NCI-H146 treated with DMSO at 0.1 percent for 48 hours (cell line): ENCODE measurements around the gene KRT2.

ENCODE experiments used
- DNase-seq: peaks from one replicate; lab custom pipeline; 2025; ENCODE audit not compliant: unreplicated experiment; lab: John Stamatoyannopoulos, UW

The KRT2 gene

GRCh38 chr12:52651726-52652261 lies at the start of gene KRT2:
Gene KRT2, minus strand, starts transcription at chr12:52652211. Its CDS starts 69 bp downstream, at chr12:52652142.
- no peak for DNase-seq

- no peak for DNase-seq
These were observed 49.3 kb upstream of the KRT2 start for GRCh38 chr12:52701281-52701680.

GRCh38 chr12:52699960-52700359 lies 47.9 kb upstream of the KRT2 start:
- DNase-seq: no peak

GRCh38 chr12:52699373-52699772 lies 47.4 kb upstream of the KRT2 start:
- DNase-seq: no peak

GRCh38 chr12:52698651-52699340 lies 46.8 kb upstream of the KRT2 start:
- DNase-seq: no peak

GRCh38 chr12:52697058-52697582 lies 45.1 kb upstream of the KRT2 start:
- no peak for DNase-seq

- no peak for DNase-seq
These were observed 44.6 kb upstream of the KRT2 start for GRCh38 chr12:52696588-52696987.

GRCh38 chr12:52695039-52695438 lies 43.0 kb upstream of the KRT2 start:
- no peak for DNase-seq

- DNase-seq: no peak
These were observed 42.1 kb upstream of the KRT2 start for GRCh38 chr12:52694151-52694550.

- DNase-seq: no peak
These were observed 41.2 kb upstream of the KRT2 start for GRCh38 chr12:52693261-52693660.

- DNase-seq: no peak
These were observed 40.2 kb upstream of the KRT2 start for GRCh38 chr12:52692254-52692653.

- no peak for DNase-seq
These were observed 39.8 kb upstream of the KRT2 start for GRCh38 chr12:52691841-52692150.

GRCh38 chr12:52691076-52691840 lies 39.2 kb upstream of the KRT2 start:
- DNase-seq: peak; percentile 17

- DNase-seq: no peak
These were observed 38.5 kb upstream of the KRT2 start for GRCh38 chr12:52690351-52691075.

GRCh38 chr12:52689936-52690335 lies 37.9 kb upstream of the KRT2 start:
- DNase-seq: no peak

- no peak for DNase-seq
These were observed 37.2 kb upstream of the KRT2 start for GRCh38 chr12:52689239-52689638.

- DNase-seq: no peak
These were observed 36.5 kb upstream of the KRT2 start for GRCh38 chr12:52688481-52688880.

- DNase-seq: no peak
These were observed 35.7 kb upstream of the KRT2 start for GRCh38 chr12:52687497-52688385.

- no peak for DNase-seq
These were observed 34.9 kb upstream of the KRT2 start for GRCh38 chr12:52686756-52687487.

GRCh38 chr12:52686063-52686462 lies 34.1 kb upstream of the KRT2 start:
- DNase-seq: no peak
